Upper lobe of left lung (tissue), 6 donors: ENCODE results near the gene CFAP58. TPM values are rescaled to one million over a fixed set of nuclear protein-coding genes. Genes with fewer than 3 reads are reported as not detected.

Experiments
- ATAC-seq, 2 donors: fragments of 200-7000 bp; cut with Tn5 transposase; one replicate each; pipeline ENCODE4 v1.9.1; 2022; ENCODE audit warnings: mild to moderate bottlenecking in 2 of 2, moderate library complexity in 2 of 2; ENCODE audit not compliant: low FRiP score in 2 of 2
- DNase-seq, 2 donors: peaks; one replicate each; pipeline ENCODE4 v3.0.0-alpha.2; 2019 to 2020
- H3K27ac ChIP-seq, 4 donors: fragments of 200-600 bp; sonication (generic); one replicate each; pipeline ENCODE4 v1.5.1; 2016 to 2019
- H3K27me3 ChIP-seq, 4 donors: fragments of 200-600 bp; sonication (generic); one replicate each; pipeline ENCODE4 v1.5.1; 2017 to 2019
- H3K36me3 ChIP-seq, 4 donors: fragments of 200-600 bp; sonication (generic); one replicate each; pipeline ENCODE4 v1.5.1; 2016 to 2019
- H3K4me1 ChIP-seq, 4 donors: fragments of 200-600 bp; sonication (generic); one replicate each; pipeline ENCODE4 v1.5.1; 2018 to 2019
- H3K4me3 ChIP-seq, 4 donors: fragments of 200-600 bp; sonication (generic); one replicate each; pipeline ENCODE4 v1.5.1; 2017 to 2019; ENCODE audit warnings: mild to moderate bottlenecking in 2 of 4, moderate library complexity in 1 of 4
- H3K9me3 ChIP-seq, 4 donors: fragments of 200-600 bp; sonication (generic); one replicate each; pipeline ENCODE4 v1.5.1; 2018 to 2019
- EP300 ChIP-seq, 4 donors: sonication (generic); formaldehyde crosslinking; IDR thresholded peaks; one replicate each; pipeline ENCODE4 v1.5.1; 2017; ENCODE audit warnings: antibody characterized with exemption in 4 of 4, control low read depth in 2 of 4
- POLR2A ChIP-seq, 4 donors: fragments of 450-650 bp; IDR thresholded peaks; one replicate each; pipeline ENCODE4 v1.5.1; 2016 to 2017; ENCODE audit warnings: antibody characterized with exemption in 4 of 4, mild to moderate bottlenecking in 2 of 4
- POLR2AphosphoS5 ChIP-seq, 2 donors: sonication (generic); formaldehyde crosslinking; IDR thresholded peaks; one replicate each; pipeline ENCODE4 v1.5.1; 2017; ENCODE audit warnings: antibody characterized with exemption in 2 of 2
- WGBS, 2 donors: methylation state at CpG; one replicate each; pipeline ENCODE4 v1.1.5; 2017 to 2018; 5-methylcytosine and 5-hydroxymethylcytosine counted together
- total RNA-seq, 6 donors: library from RNA; depleted of rRNA in 4 of 6; stranded (reverse); fragments of >200 nt in 4 of 6; gene quantifications; one replicate each; pipeline versions ENCODE4 v1.1.0 to v1.2.1, GENCODE V29; 2016 to 2021
- TF ChIP-seq, protein P1 (sequence below), 6 experiments: fragments of 450-650 bp in 4 of 6; fragments of 200-600 bp in 2 of 6; sonication (generic) in 2 of 6; IDR thresholded peaks; one replicate each; pipeline ENCODE4 v1.5.1; 2016 to 2019; ENCODE audit warnings: antibody characterized with exemption in 6 of 6
- donor health status: DM: no; HTN: no; CAD: no; lungs with moderate emphysema.
- donor health status: DM: no; HTN: yes; CAD: no; lungs with severe emphysema.

The CFAP58 gene
- total RNA-seq, 6 donors from 2014 or later, result 0.14 to 11.0 (median 1.0) TPM

DNA sequence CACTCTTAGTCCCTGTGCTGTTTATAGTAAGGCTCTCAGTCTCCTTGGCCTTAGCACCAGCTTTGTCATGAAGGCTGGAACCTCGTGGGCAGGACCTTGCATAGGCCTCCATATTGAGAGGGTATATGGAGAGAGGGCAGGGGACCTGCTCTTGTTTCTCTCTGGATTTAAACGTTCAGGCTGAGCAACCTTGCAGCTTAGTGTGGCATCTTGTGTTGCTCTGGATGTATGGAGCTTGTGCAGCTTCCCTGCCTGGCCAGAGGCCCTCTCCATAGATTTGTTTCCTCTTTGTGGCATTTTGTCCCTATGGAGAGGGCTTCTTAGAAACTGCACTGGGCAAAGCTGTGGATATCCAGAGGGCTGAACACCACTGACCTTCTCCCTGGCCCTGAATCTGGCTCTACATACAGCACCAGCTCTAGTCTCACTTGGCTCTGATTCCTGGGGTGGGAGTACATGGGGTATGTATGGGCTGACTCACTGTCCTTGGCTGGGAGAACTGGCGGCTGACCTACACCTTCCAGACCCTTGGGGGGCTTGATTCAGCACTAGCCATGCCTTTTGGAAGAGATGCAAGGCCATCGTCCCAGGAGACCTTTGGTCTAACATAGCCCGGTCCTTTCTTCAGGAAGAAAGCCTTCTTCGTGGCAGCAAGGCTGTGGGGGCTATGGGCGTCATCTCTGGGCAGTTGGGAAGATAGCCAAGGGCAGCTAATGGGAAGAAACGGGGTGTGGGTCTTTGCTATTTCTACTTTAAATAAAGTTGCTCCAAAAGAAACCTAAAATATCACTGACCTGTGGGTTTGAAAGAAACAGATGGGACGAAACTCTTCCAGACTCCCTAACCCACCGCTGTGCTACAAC lies 45.8 kb upstream of the CFAP58 start:
- peaks cover 0 to 44% (median 12%) of the 10 kb centered on the region in 4 donors for H3K36me3 ChIP-seq
- H3K9me3 ChIP-seq, result no peaks in the 10 kb centered on the region
- TF ChIP-seq, protein P1, sequence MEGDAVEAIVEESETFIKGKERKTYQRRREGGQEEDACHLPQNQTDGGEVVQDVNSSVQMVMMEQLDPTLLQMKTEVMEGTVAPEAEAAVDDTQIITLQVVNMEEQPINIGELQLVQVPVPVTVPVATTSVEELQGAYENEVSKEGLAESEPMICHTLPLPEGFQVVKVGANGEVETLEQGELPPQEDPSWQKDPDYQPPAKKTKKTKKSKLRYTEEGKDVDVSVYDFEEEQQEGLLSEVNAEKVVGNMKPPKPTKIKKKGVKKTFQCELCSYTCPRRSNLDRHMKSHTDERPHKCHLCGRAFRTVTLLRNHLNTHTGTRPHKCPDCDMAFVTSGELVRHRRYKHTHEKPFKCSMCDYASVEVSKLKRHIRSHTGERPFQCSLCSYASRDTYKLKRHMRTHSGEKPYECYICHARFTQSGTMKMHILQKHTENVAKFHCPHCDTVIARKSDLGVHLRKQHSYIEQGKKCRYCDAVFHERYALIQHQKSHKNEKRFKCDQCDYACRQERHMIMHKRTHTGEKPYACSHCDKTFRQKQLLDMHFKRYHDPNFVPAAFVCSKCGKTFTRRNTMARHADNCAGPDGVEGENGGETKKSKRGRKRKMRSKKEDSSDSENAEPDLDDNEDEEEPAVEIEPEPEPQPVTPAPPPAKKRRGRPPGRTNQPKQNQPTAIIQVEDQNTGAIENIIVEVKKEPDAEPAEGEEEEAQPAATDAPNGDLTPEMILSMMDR (IDR thresholded peaks at IDR 0.05), result no peak
- TF ChIP-seq POLR2A (IDR thresholded peaks at IDR 0.05) (no peak), POLR2AphosphoS5 (IDR thresholded peaks at IDR 0.05) (no peak), EP300 (IDR thresholded peaks at IDR 0.05) (no peak)
- H3K4me3 ChIP-seq, result no peak overlapping the region
- peaks cover 13 to 51% (median 35%) of the 10 kb centered on the region in 4 donors for H3K4me1 ChIP-seq
- H3K27ac ChIP-seq, result peak overlapping the region in 2 of 4 donors; percentile 5 to 67
- ATAC-seq, result peak in 1 of 2 donors; percentile 20
- no peak for DNase-seq
- 73 to 77% methylated on average over 10 of the region's 10 CpGs for WGBS, 2 donors
- no peaks in the 10 kb centered on the region for H3K27me3 ChIP-seq

- no peak for ATAC-seq
- TF ChIP-seq, protein P1 (IDR thresholded peaks at IDR 0.05), result no peak
- no peak for TF ChIP-seq POLR2AphosphoS5 (IDR thresholded peaks at IDR 0.05)
- TF ChIP-seq EP300 (IDR thresholded peaks at IDR 0.05), result no peak
- no peak for TF ChIP-seq POLR2A (IDR thresholded peaks at IDR 0.05)
- 68 to 76% methylated on average over 4 of the region's 4 CpGs for WGBS, 2 donors
- peaks cover 13 to 54% (median 37%) of the 10 kb centered on the region in 4 donors for H3K4me1 ChIP-seq
- no peak for DNase-seq
- no peak overlapping the region for H3K4me3 ChIP-seq
- H3K36me3 ChIP-seq, result peaks cover 0 to 51% (median 19%) of the 10 kb centered on the region in 4 donors
- H3K27ac ChIP-seq, result peak overlapping the region in 2 of 4 donors; percentile 5 to 67
- H3K27me3 ChIP-seq, result no peaks in the 10 kb centered on the region
- no peaks in the 10 kb centered on the region for H3K9me3 ChIP-seq
Measured at GRCh38 chr10:104308439-104308903, 45.2 kb upstream of the CFAP58 start.

GRCh38 chr10:104309980-104310978 lies 43.4 kb upstream of the CFAP58 start:
- peaks cover 12 to 61% (median 32%) of the 10 kb centered on the region in 4 donors for H3K4me1 ChIP-seq
- H3K36me3 ChIP-seq, result peaks cover 14 to 69% (median 37%) of the 10 kb centered on the region in 4 donors
- no peak for DNase-seq
- H3K9me3 ChIP-seq, result no peaks in the 10 kb centered on the region
- WGBS, 2 donors, result 74 to 78% methylated on average over 13 to 15 of the region's 15 CpGs
- ATAC-seq, result peak in 1 of 2 donors; percentile 39
- peak overlapping the region in 3 of 4 donors; percentile 39 to 62 (median 42) for H3K27ac ChIP-seq
- no peak overlapping the region for H3K4me3 ChIP-seq
- TF ChIP-seq POLR2AphosphoS5 (IDR thresholded peaks at IDR 0.05), result peak; percentile 46 to 52
- TF ChIP-seq, protein P1 (IDR thresholded peaks at IDR 0.05), result no peak
- H3K27me3 ChIP-seq, result no peaks in the 10 kb centered on the region

- no peak for TF ChIP-seq EP300 (IDR thresholded peaks at IDR 0.05)
- TF ChIP-seq, protein P1 (IDR thresholded peaks at IDR 0.05), result no peak
- TF ChIP-seq POLR2A (IDR thresholded peaks at IDR 0.05), result no peak
- TF ChIP-seq POLR2AphosphoS5 (IDR thresholded peaks at IDR 0.05), result no peak
- ATAC-seq (no peak), DNase-seq (no peak)
- H3K27me3 ChIP-seq, result no peaks in the 10 kb centered on the region
- peaks cover 19 to 76% (median 46%) of the 10 kb centered on the region in 4 donors for H3K36me3 ChIP-seq
- no peak overlapping the region for H3K4me3 ChIP-seq
- no peaks in the 10 kb centered on the region for H3K9me3 ChIP-seq
- H3K27ac ChIP-seq, result peak overlapping the region in 2 of 4 donors; percentile 31 to 39
- peaks cover 3 to 56% (median 24%) of the 10 kb centered on the region in 4 donors for H3K4me1 ChIP-seq
- 83 to 85% methylated on average over 4 to 5 of the region's 5 CpGs for WGBS, 2 donors
Measured at GRCh38 chr10:104311184-104311720, 42.4 kb upstream of the CFAP58 start.
